DOHH2 (cell line): ENCODE measurements around the gene MACC1.

Experiments used
- H3F3A ChIP-seq: fragments of 200-600 bp; sonication (generic), shearing (Covaris generic); 2 replicates; pipeline ENCODE4 v1.6.0; 2016; ENCODE audit warnings: antibody characterized with exemption, mild to moderate bottlenecking; ENCODE audit not compliant: control insufficient read depth, insufficient read depth
- H3K27ac ChIP-seq: fragments of 200-600 bp; sonication (generic); 2 replicates; pipeline ENCODE4 v1.5.1; 2014; ENCODE audit warnings: low read depth, mild to moderate bottlenecking, low read length, moderate library complexity
- H3K27me3 ChIP-seq: fragments of 200-600 bp; sonication (generic); 2 replicates; pipeline ENCODE4 v1.6.1; 2014; ENCODE audit warnings: mild to moderate bottlenecking, low read length, mixed read lengths; ENCODE audit not compliant: control insufficient read depth
- H3K36me3 ChIP-seq: fragments of 200-600 bp; sonication (generic); 2 replicates; pipeline ENCODE4 v1.6.1; 2014; ENCODE audit warnings: mild to moderate bottlenecking, low read length, moderate library complexity, mixed read lengths; ENCODE audit not compliant: control insufficient read depth
- H3K4me1 ChIP-seq: fragments of 200-600 bp; sonication (generic); 2 replicates; pipeline ENCODE4 v1.6.1; 2014; ENCODE audit warnings: mild to moderate bottlenecking, low read length, mixed read lengths; ENCODE audit not compliant: control insufficient read depth
- H3K4me2 ChIP-seq: fragments of 200-600 bp; sonication (generic); 2 replicates; pipeline ENCODE4 v1.6.0; 2014; ENCODE audit warnings: mild to moderate bottlenecking, low read length, moderate library complexity
- H3K4me3 ChIP-seq: fragments of 200-600 bp; sonication (generic); 2 replicates; pipeline ENCODE4 v1.5.1; 2014; ENCODE audit warnings: mild to moderate bottlenecking, low read length, mixed read lengths
- H3K79me2 ChIP-seq: fragments of 200-600 bp; sonication (generic); 2 replicates; pipeline ENCODE4 v1.6.1; 2014; ENCODE audit warnings: mild to moderate bottlenecking, low read length, mixed read lengths; ENCODE audit not compliant: control insufficient read depth
- H3K9me2 ChIP-seq: fragments of 200-600 bp; sonication (generic); replicated peaks from 2 replicates; pipeline ENCODE4 v1.6.1; 2014; ENCODE audit warnings: mild to moderate bottlenecking, low read length, mixed read lengths; ENCODE audit not compliant: control insufficient read depth
- H3K9me3 ChIP-seq: fragments of 200-600 bp; sonication (generic); 2 replicates; pipeline ENCODE4 v1.6.1; 2014; ENCODE audit warnings: antibody characterized with exemption, low read length, mixed read lengths; ENCODE audit not compliant: control insufficient read depth, insufficient read depth
- H4K20me1 ChIP-seq: fragments of 200-600 bp; sonication (generic); 2 replicates; pipeline ENCODE4 v1.6.0; 2014; ENCODE audit warnings: low read depth, mild to moderate bottlenecking, antibody characterized with exemption, low read length, moderate library complexity; ENCODE audit not compliant: control insufficient read depth, insufficient read depth
- EZH2phosphoT487 ChIP-seq: fragments of 200-600 bp; sonication (generic); IDR thresholded peaks from 2 replicates; pipeline ENCODE4 v1.6.1; 2017; ENCODE audit warnings: borderline replicate concordance, mild to moderate bottlenecking, antibody characterized with exemption, low read length, moderate library complexity, mixed read lengths
- TF ChIP-seq, protein P1 (sequence below): fragments of 200-600 bp; sonication (generic); IDR thresholded peaks from one replicate; pipeline ENCODE4 v1.5.1; 2014; ENCODE audit warnings: antibody characterized with exemption, mild to moderate bottlenecking, low read depth, low read length; ENCODE audit not compliant: poor library complexity, severe bottlenecking

MACC1 gene

GRCh38 chr7:20144801-20145200 is 72.4 kb downstream of the MACC1 start:
- Histone ChIP-seq H3K27ac (no peak overlapping the region), H3K27me3 (no peaks in the 10 kb centered on the region)
- TF ChIP-seq EZH2phosphoT487 = no peak
- TF ChIP-seq, protein P1, sequence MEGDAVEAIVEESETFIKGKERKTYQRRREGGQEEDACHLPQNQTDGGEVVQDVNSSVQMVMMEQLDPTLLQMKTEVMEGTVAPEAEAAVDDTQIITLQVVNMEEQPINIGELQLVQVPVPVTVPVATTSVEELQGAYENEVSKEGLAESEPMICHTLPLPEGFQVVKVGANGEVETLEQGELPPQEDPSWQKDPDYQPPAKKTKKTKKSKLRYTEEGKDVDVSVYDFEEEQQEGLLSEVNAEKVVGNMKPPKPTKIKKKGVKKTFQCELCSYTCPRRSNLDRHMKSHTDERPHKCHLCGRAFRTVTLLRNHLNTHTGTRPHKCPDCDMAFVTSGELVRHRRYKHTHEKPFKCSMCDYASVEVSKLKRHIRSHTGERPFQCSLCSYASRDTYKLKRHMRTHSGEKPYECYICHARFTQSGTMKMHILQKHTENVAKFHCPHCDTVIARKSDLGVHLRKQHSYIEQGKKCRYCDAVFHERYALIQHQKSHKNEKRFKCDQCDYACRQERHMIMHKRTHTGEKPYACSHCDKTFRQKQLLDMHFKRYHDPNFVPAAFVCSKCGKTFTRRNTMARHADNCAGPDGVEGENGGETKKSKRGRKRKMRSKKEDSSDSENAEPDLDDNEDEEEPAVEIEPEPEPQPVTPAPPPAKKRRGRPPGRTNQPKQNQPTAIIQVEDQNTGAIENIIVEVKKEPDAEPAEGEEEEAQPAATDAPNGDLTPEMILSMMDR = no peak

DNA sequence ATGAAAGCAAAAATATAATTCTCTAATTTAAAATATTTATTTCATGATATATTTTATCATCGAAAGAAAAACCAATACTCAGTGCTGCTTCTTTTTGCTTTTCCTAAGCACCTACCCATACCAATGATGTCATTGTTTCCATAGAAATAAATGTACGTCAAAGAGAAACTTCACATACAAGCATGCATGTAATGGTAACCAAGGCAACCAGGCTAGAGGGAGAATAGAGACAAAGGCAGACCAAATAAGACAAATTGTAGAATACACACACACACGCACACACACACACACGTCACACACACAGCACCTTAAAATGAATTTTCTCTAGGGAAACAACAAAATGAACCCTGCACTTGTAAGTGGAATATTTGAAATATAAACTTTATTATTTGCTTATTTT is 75.5 kb downstream of the MACC1 start:
- H3K36me3 ChIP-seq = no peaks in the 10 kb centered on the region
- no peak overlapping the region for H3K4me2 ChIP-seq

More at GRCh38 chr7:20144801-20145200, 72.4 kb downstream of the MACC1 start:
- H3K4me1 ChIP-seq = no peaks in the 10 kb centered on the region
- H4K20me1 ChIP-seq = no peaks in the 10 kb centered on the region
- no peaks in the 10 kb centered on the region for H3K79me2 ChIP-seq
- no peaks in the 10 kb centered on the region for H3F3A ChIP-seq
- no peak overlapping the region for H3K4me2 ChIP-seq
- no peaks in the 10 kb centered on the region for H3K9me2 ChIP-seq
- H3K36me3 ChIP-seq = no peaks in the 10 kb centered on the region; the same call in 1 of the 2 replicates
- H3K9me3 ChIP-seq = no peaks in the 10 kb centered on the region
- no peak overlapping the region for H3K4me3 ChIP-seq

GRCh38 chr7:20141002-20141345 is 76.2 kb downstream of the MACC1 start:
- Histone ChIP-seq H3K27ac (no peak overlapping the region), H3K4me3 (no peak overlapping the region), H3K9me2 (no peaks in the 10 kb centered on the region), H4K20me1 (no peaks in the 10 kb centered on the region), H3F3A (no peaks in the 10 kb centered on the region), H3K36me3 (no peaks in the 10 kb centered on the region), H3K4me2 (no peak overlapping the region), H3K4me1 (no peaks in the 10 kb centered on the region), H3K9me3 (no peaks in the 10 kb centered on the region), H3K79me2 (no peaks in the 10 kb centered on the region), H3K27me3 (no peaks in the 10 kb centered on the region)
- TF ChIP-seq, protein P1 = no peak
- TF ChIP-seq EZH2phosphoT487 = no peak

More for the DNA sequence above, 75.5 kb downstream of the MACC1 start:
- H4K20me1 ChIP-seq = no peaks in the 10 kb centered on the region
- H3K79me2 ChIP-seq = no peaks in the 10 kb centered on the region
- H3K9me3 ChIP-seq = no peaks in the 10 kb centered on the region
- no peaks in the 10 kb centered on the region for H3F3A ChIP-seq
- H3K9me2 ChIP-seq = no peaks in the 10 kb centered on the region
- TF ChIP-seq, protein P1 = no peak
- no peak for TF ChIP-seq EZH2phosphoT487
- H3K4me3 ChIP-seq = no peak overlapping the region
- H3K27me3 ChIP-seq = no peaks in the 10 kb centered on the region
- H3K27ac ChIP-seq = no peak overlapping the region
- H3K4me1 ChIP-seq = no peaks in the 10 kb centered on the region
